GM18909 (cell line): ENCODE results near the gene EGFR.

Source experiments
- ATAC-seq: cut with Tn5 transposase; IDR thresholded peaks from one replicate; pipeline ENCODE4 v1.9.1; 2021; ENCODE audit warnings: mild to moderate bottlenecking; ENCODE audit not compliant: unreplicated experiment, poor library complexity

Gene EGFR

GRCh38 chr7:55056577-55057480, 38.0 kb downstream of the EGFR start:
- no peak for ATAC-seq

DNA sequence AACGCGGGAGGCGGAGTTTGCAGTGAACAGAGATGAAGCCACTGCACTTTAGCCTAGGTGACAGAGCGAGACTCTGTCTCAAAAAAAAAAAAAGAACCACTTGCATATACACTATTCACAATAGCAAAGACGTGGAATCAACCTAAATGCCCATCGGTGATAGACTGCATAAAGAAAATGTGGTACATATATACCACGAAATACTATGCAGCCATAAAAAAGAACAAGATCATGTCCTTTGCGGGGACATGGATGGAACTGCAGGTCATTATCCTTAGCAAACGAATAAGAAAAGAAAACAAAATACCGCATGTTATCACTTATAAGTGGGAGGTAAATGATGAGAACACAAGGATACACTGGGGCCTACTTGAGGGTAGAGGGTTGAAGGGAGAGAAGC, 39.5 kb downstream of the EGFR start:
- ATAC-seq = no peak

- ATAC-seq = no peak
These were observed 40.2 kb downstream of the EGFR start for GRCh38 chr7:55059021-55059420.

GRCh38 chr7:55060085-55060484, 41.3 kb downstream of the EGFR start:
- no peak for ATAC-seq

DNA sequence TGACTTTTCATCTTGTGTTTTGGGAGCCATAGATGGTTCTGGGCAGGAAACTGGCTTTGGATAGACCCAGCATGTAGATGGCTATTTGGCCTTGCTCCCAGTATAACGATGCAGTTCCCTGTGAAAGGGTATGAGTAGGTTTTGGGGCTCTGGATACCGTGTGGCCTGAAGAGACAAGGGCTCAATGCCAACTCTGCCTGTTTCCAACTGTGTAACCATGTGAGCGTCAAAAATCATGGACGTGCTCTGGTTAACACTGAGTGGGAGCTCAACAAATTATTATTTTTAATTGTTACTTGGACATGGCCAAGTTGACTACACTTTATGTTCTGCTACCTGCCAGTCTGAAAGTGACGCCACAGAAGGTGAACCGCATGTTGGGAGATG, 41.8 kb downstream of the EGFR start:
- no peak for ATAC-seq

DNA sequence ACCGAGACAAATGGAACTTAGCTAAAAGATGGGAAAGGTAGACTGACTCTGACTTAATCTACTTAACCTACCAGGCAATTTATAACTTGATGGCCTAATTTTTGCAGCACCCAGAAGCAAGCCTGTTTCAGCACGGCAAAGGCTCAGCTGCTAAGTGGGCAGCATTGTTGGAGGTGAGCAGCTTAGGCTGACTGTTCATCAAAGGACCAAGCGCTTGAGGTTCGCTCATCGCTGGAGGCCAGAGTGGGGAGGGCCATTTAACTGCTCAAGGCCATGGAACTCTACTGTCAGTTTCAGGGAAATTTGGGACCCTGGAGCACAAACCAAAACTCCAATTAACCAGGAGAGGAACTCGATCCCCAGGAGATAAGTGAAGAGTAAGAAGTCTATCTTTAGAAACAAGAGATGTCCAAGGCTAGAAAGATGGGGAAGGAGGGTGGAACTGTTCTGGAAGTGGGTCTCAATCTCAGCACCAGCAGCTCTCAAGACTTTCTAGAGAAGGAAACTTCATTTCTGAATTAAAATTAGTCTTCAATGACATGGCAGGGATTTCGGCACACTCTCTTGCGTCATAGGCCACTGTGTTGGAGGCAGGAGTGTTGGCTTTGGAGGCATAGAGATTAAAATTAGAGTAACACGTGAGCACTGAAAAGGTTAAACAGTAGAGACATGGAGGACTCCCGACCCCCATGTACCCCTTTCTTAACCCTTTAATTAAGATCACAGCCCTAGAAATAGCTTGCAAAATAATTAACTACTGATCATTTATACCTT, 43.1 kb downstream of the EGFR start:
- ATAC-seq = no peak

GRCh38 chr7:55063061-55063460, 44.2 kb downstream of the EGFR start:
- ATAC-seq = no peak

- ATAC-seq = no peak
These were observed 44.8 kb downstream of the EGFR start for GRCh38 chr7:55063633-55064032.

DNA sequence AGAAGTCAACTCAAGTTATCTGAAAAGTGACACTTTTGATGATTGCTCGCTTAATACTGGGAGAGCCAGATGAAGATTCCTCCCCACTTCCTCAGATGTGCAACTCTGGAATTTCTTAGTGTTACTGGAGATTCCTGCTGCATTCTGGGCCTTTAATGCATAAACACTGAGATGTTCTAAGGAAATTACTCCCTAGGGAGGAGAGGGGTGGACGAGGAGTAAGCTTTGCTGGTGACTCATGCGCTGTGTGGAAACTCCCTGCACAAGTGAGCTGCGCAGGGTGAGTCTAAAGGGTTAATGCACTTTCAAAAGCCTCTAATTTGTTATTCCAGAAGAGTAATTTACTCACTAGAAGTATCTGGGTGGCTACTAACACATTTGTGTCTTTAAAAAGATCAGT, 46.3 kb downstream of the EGFR start:
- ATAC-seq = peak; percentile 70

DNA sequence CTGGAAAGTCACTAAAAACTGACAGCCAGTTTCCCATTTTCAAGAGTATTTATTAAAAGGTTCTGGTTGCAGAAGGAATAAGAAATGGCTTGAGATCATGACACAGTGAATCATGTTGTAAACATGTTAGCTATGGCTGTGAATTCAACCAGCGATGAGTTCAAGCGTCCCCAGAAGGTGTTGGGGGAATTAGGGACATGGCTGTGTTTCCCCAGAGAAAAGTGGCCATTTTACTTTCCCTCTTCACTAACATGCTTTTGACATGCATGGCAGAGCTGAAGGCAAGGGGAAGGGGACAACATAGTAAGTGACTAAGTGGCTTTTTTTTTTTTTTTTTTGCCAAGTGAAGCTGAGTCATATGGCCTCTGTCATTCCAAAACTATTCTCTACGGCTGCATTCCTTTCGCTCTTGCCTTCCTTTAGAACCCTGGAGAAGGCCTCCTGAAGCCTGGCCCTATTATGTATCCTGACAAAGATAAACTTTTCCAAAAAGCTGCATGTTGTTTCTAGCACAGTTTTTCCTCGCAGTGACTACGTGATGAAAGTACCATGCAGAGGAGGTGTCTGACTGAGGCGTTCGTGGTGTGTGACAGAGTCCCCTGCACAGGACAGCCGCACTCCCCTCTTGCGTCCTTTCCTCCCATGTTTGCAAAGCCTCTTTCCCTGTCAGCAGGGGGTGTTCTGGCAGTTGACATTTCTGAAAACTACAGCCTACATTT, 46.9 kb downstream of the EGFR start:
- ATAC-seq = no peak

- ATAC-seq = no peak
These were observed 47.7 kb downstream of the EGFR start for GRCh38 chr7:55066524-55066923.

GRCh38 chr7:55066938-55067337, 48.1 kb downstream of the EGFR start:
- ATAC-seq = no peak

DNA sequence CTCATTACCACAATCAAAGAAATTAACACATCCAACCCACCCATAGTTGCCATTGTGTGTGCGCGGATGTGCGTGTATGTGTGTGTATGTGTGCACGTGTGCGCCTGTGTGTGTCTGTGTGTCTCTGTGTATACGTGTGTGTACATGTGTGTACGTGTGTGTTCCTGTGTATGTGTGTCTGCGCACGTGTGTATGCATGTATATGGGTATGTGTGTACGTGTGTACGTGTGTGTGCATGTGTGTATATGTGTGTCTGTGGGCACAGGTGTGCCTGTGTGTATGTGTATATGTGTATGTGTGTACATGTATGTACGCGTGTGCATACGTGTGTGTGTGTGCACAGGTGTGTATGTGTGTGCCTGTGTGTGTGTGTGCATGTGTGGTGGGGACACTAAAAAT, 48.9 kb downstream of the EGFR start:
- no peak for ATAC-seq

DNA sequence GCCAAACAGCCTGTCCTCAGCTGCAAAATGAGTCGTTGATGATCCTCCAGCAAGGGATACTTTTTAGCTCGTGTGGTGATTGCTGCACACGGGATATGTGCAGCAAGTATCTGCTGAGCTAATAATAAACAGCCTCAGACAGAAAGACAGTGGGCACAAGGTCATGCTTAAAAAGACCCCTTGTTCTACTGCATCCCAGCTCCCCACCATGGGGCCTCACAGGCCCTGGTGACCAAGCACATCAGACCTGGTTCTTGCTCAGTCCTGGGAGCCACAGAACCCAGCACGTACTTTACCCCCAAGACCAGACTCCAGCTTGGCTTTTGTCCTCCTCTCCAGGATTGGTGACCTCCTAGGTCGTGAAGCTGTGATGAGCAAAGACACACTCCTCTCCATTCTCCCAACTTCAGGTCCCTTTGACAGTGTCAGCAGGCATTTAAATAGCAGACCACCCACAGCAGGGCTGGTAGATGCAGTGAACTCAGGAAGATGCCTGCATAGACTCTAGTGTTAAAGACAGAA, 50.5 kb downstream of the EGFR start:
- no peak for ATAC-seq

DNA sequence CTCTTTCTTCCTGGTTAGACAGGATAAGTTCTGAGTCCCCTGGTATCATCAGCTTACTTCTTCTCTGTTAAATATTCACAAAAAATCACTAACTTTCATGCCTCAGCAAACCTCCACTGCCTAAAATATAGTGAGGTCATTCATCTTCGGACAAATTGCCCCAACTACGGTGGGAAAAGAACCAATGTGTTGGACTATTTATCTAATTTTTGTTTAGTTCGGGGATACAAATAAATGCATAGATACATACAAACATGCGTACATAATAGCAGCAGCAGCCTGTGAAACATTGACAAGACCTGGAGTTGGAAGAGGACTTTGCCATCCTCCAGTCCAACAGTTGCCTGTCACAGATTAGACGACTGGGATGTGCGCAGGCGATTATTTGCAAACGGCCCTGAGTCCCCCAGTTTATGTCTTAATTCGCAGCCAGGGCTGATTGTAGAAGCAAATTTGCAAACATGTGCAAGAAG, 51.5 kb downstream of the EGFR start:
- no peak for ATAC-seq

DNA sequence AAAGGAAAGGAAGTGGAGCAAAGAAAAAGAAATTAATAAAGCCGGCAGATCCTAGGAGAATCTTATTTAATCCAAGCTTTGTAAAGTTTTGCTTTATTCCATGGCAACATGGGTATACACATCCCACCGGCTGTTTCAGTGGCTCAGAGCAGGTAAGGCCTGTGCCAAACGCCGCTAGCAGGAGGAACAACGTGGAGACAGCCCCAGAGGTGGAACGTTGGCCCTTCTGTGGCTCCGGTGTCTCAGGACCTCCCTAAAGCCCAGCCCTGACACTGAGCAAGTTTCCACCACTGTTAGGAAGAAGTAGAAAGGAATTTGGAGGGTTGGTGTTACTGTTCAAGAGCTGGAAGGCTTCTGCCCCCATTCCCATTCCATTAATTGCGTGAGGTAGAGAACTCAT, 52.0 kb downstream of the EGFR start:
- no peak for ATAC-seq

DNA sequence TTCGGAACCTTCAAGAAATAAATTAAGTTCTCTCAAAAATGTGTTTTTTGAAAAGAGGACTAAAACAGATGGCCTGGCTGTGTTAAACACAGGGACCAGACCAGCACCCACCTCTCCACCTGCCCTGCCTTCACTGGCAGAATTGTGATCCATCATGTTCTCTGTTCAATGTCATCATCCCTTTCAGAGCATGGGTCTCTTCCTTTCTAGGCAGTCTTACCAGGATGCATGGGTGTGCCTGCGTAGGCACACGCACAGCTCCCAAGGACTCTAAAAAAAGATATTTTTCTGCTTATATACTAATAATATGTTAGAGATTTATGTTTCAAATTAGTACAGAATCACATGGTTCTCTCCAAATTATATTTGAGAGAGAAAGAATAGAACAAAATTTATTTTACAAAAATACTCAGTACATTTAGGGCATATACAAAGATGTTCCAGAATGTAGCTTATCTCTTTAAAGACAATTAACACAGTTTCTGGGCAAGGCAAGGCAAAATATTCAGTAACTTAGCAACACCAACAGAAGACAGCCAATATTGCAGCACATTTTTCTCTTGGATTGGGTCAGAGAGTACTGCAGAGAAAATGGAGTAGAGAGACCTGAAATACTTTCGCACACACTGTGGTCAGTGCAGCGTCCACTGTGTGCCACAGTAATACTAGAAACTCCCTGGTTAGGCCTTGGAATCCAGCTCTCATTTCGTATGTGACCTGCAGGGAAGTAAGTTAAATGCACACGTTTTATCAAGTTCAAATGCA, 52.8 kb downstream of the EGFR start:
- no peak for ATAC-seq

DNA sequence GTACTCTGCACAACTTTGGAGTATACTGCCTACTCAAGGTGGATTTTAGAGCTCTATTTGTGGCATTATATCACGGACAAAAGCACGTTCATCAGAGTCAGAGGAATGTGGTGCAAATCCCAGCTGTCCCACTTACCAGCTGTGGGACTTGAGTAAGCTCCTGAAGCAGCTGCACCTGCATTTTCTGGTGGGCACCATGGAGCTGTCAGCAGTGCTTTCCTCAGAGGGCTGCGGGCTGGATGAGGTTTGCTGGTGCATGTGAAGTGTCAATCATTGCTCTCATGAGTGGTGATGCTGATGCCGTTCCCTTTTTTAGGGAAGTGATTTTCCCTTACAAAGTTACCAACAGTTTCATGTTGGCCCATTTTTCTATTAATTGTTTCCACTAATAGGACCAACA, 53.4 kb downstream of the EGFR start:
- no peak for ATAC-seq

GRCh38 chr7:55073051-55073511, 54.3 kb downstream of the EGFR start:
- ATAC-seq = peak; percentile 65
